ENCODE data around the gene DYNC1LI2. TPM values are rescaled to one million over a fixed set of nuclear protein-coding genes. Genes with fewer than 3 reads are reported as not detected.
"Not testable (repeated sequence)": the region's sequence is repeated elsewhere in the genome, so short reads cannot be mapped to it uniquely, and the experiment has no call there.

Gene DYNC1LI2
- total RNA-seq, result 145 to 157 TPM (median 150 TPM) in 3 replicates

GRCh38 chr16:66751303-66751991 lies at the start of gene DYNC1LI2:
Gene DYNC1LI2 (minus strand): TSS chr16:66751609. CDS start chr16:66751591, 18 bp downstream.
- Mint-ChIP-seq H3K9me3 (no peaks in the 10 kb centered on the region), H3K27me3 (ENCODE audit: low read depth) (peaks cover 19% of the 10 kb centered on the region), H3K4me3 (peak within 1 kb of the TSS; percentile 81), H3K36me3 (no peaks in the 10 kb centered on the region), H3K4me1 (peaks cover 23% of the 10 kb centered on the region), H3K27ac (peak within 1 kb of the TSS; percentile 87)
- peak; percentile 73 for TF ChIP-seq CTCF (IDR thresholded peaks at IDR 0.05; ENCODE audit: unreplicated experiment)
- DNase-seq (ENCODE audit: low spot score in 2 of 2, unreplicated experiment in 2 of 2), result peak; percentile 64 to 88

GRCh38 chr16:66800856-66801255 lies 49.4 kb upstream of the DYNC1LI2 start:
- Mint-ChIP-seq H3K9me3 (no peaks in the 10 kb centered on the region), H3K27me3 (ENCODE audit: low read depth) (no peaks in the 10 kb centered on the region), H3K4me1 (no peaks in the 10 kb centered on the region), H3K36me3 (peaks cover 25% of the 10 kb centered on the region), H3K27ac (no peak overlapping the region), H3K4me3 (no peak overlapping the region)
- DNase-seq (ENCODE audit: low spot score in 2 of 2, unreplicated experiment in 2 of 2), result no peak
- TF ChIP-seq CTCF (IDR thresholded peaks at IDR 0.05; ENCODE audit: unreplicated experiment), result no peak

GRCh38 chr16:66798161-66798560 lies 46.8 kb upstream of the DYNC1LI2 start:
- H3K27ac Mint-ChIP-seq, result no peak overlapping the region
- no peaks in the 10 kb centered on the region for H3K27me3 Mint-ChIP-seq (ENCODE audit: low read depth)
- H3K9me3 Mint-ChIP-seq, result no peaks in the 10 kb centered on the region
- no peak for TF ChIP-seq CTCF (IDR thresholded peaks at IDR 0.05; ENCODE audit: unreplicated experiment)
- peaks cover 7% of the 10 kb centered on the region for H3K36me3 Mint-ChIP-seq
- no peak overlapping the region for H3K4me3 Mint-ChIP-seq
- no peak for DNase-seq (ENCODE audit: low spot score in 2 of 2, unreplicated experiment in 2 of 2)
- no peaks in the 10 kb centered on the region for H3K4me1 Mint-ChIP-seq

- not testable (repeated sequence) for H3K9me3 Mint-ChIP-seq, H3K36me3 Mint-ChIP-seq, H3K4me1 Mint-ChIP-seq
Measured at GRCh38 chr16:66793984-66794383, 42.6 kb upstream of the DYNC1LI2 start.

GRCh38 chr16:66790130-66790733 lies 38.8 kb upstream of the DYNC1LI2 start:
- DNase-seq (ENCODE audit: low spot score in 2 of 2, unreplicated experiment in 2 of 2), result no peak
- no peak for TF ChIP-seq CTCF (IDR thresholded peaks at IDR 0.05; ENCODE audit: unreplicated experiment)
- H3K4me3 Mint-ChIP-seq, result no peak overlapping the region
- no peaks in the 10 kb centered on the region for H3K4me1 Mint-ChIP-seq
- no peaks in the 10 kb centered on the region for H3K36me3 Mint-ChIP-seq
- no peak overlapping the region for H3K27ac Mint-ChIP-seq
- peaks cover 11% of the 10 kb centered on the region for H3K27me3 Mint-ChIP-seq (ENCODE audit: low read depth)
- H3K9me3 Mint-ChIP-seq, result peaks cover 4% of the 10 kb centered on the region

More at GRCh38 chr16:66793984-66794383, 42.6 kb upstream of the DYNC1LI2 start:
- not testable (repeated sequence) for H3K4me3 Mint-ChIP-seq; DNase-seq (ENCODE audit: low spot score in 2 of 2, unreplicated experiment in 2 of 2); H3K27ac Mint-ChIP-seq
- peaks cover 11% of the 10 kb centered on the region for H3K27me3 Mint-ChIP-seq (ENCODE audit: low read depth)

GRCh38 chr16:66787427-66787826 lies 36.0 kb upstream of the DYNC1LI2 start:
- no peak for DNase-seq (ENCODE audit: low spot score in 2 of 2, unreplicated experiment in 2 of 2)
- Mint-ChIP-seq H3K27me3 (ENCODE audit: low read depth) (peaks cover 11% of the 10 kb centered on the region), H3K9me3 (peaks cover 4% of the 10 kb centered on the region), H3K4me1 (no peaks in the 10 kb centered on the region), H3K36me3 (no peaks in the 10 kb centered on the region), H3K4me3 (no peak overlapping the region), H3K27ac (no peak overlapping the region)
- TF ChIP-seq CTCF (IDR thresholded peaks at IDR 0.05; ENCODE audit: unreplicated experiment), result no peak

All from mesothelial cell of epicardium (in vitro differentiated cells).